ENCODE measurements around the gene COL4A3. TPM values are rescaled to one million over a fixed set of nuclear protein-coding genes. Genes with fewer than 3 reads are reported as not detected.

Gene COL4A3
- total and polyA plus RNA-seq, 9 of the 15 experiments (the other 6 are each of a cell fraction or from before 2014, with no cell fraction given): not detected

DNA sequence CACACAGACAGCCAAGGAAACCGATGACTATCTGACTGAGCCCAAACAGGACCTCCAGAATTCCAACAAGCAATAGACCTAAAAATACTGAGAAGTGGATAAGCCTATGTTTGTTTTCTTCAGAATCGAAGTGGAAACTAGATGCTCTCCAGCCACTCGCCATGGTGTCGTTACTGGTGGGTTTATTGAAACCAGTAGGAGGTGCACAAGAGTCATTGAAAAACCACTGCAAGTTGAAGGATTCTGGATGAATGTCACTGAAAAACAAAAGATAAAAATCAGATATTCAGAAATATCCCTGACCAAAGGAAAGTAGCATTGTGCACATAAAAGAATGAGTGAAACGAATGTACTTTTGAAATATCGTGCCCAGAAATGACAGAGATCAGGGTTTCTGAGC is 199.3 kb downstream of the COL4A3 start:
- POLR2A ChIA-PET: no interaction called here
- Histone ChIP-seq H3K36me3 (ENCODE audit: control insufficient read depth, insufficient read depth, low read length) (peaks cover 7% of the 10 kb centered on the region; the same call in 2 of the 3 replicates), H3K9me3 (replicated peaks; ENCODE audit: control insufficient read depth, insufficient read depth, low read depth, low read length) (no peaks in the 10 kb centered on the region), H2AFZ (ENCODE audit: low read depth, low read length) (no peak overlapping the region), H3K27me3 (ENCODE audit: control insufficient read depth in 2 of 2, insufficient read depth in 2 of 2, low read length in 2 of 2) (no peaks in the 10 kb centered on the region; a peak in 1 of 5 replicates), H3K4me2 (ENCODE audit: insufficient read depth, low read length) (no peak overlapping the region), H4K20me1 (replicated peaks; ENCODE audit: control insufficient read depth, insufficient read depth, low read length) (no peaks in the 10 kb centered on the region), H3K9ac (ENCODE audit: insufficient read depth in 1 of 2, low read depth in 2 of 2, low read length in 2 of 2) (no peak overlapping the region), H3K9me1 (ENCODE audit: control insufficient read depth, insufficient read depth, low read length) (no peaks in the 10 kb centered on the region), H3K27ac (ENCODE audit: extremely low read depth, low read depth, low read length) (no peak overlapping the region), H3K4me3 (no peak overlapping the region), H3K4me1 (replicated peaks in 1 of 2; ENCODE audit: control insufficient read depth in 2 of 2, insufficient read depth in 2 of 2, low read length in 2 of 2) (no peaks in the 10 kb centered on the region), H3K79me2 (ENCODE audit: control insufficient read depth, insufficient read depth, low read length) (no peaks in the 10 kb centered on the region)
- CTCF ChIA-PET (ENCODE audit: low intra/inter-chr PET ratio): interaction anchor here (0.6 kb wide), 1 partner anchor 402 kb away, joined by 4 read pairs; no protein-coding TSS in a partner anchor
- in situ Hi-C loops (cut with MboI) (no loop called here), intact Hi-C loops (cut with micrococcal nuclease) (loop anchor here (2.0 kb wide), 1 partner anchor 403 kb away; no protein-coding TSS in a partner anchor)
- no TSS peak for BruUV-seq (replicated peaks)
- FAIRE-seq: no peak
- ATAC-seq: peak; percentile 80
- peak in 2 of 4 experiments; percentile 7 to 44 for DNase-seq (ENCODE audit: extremely low read depth in 1 of 4, low spot score in 3 of 4)
- WGBS (ENCODE audit: insufficient coverage, low coverage, missing lambda C conversion rate): 15% methylated on average over 6 of the region's 6 CpGs
- TF ChIP-seq, protein P1, sequence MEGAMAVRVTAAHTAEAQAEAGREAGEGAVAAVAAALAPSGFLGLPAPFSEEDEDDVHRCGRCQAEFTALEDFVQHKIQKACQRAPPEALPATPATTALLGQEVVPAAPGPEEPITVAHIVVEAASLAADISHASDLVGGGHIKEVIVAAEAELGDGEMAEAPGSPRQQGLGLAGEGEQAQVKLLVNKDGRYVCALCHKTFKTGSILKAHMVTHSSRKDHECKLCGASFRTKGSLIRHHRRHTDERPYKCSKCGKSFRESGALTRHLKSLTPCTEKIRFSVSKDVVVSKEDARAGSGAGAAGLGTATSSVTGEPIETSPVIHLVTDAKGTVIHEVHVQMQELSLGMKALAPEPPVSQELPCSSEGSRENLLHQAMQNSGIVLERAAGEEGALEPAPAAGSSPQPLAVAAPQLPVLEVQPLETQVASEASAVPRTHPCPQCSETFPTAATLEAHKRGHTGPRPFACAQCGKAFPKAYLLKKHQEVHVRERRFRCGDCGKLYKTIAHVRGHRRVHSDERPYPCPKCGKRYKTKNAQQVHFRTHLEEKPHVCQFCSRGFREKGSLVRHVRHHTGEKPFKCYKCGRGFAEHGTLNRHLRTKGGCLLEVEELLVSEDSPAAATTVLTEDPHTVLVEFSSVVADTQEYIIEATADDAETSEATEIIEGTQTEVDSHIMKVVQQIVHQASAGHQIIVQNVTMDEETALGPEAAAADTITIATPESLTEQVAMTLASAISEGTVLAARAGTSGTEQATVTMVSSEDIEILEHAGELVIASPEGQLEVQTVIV (CRISPR knock-in tag; IDR thresholded peaks at IDR 0.05; ENCODE audit: borderline replicate concordance): no peak
- TF ChIP-seq LARP7 (IDR thresholded peaks at IDR 0.05): no peak
- TF ChIP-seq, protein P2, sequence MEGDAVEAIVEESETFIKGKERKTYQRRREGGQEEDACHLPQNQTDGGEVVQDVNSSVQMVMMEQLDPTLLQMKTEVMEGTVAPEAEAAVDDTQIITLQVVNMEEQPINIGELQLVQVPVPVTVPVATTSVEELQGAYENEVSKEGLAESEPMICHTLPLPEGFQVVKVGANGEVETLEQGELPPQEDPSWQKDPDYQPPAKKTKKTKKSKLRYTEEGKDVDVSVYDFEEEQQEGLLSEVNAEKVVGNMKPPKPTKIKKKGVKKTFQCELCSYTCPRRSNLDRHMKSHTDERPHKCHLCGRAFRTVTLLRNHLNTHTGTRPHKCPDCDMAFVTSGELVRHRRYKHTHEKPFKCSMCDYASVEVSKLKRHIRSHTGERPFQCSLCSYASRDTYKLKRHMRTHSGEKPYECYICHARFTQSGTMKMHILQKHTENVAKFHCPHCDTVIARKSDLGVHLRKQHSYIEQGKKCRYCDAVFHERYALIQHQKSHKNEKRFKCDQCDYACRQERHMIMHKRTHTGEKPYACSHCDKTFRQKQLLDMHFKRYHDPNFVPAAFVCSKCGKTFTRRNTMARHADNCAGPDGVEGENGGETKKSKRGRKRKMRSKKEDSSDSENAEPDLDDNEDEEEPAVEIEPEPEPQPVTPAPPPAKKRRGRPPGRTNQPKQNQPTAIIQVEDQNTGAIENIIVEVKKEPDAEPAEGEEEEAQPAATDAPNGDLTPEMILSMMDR (IDR thresholded peaks at IDR 0.05 in 2 of 3, conservative IDR thresholded peaks at IDR 0.05 in 1 of 3; ENCODE audit: insufficient read depth in 2 of 3, low read depth in 1 of 3, low read length in 3 of 3): peak; percentile 47 to 62 (median 57); a peak in 5 of 6 replicates
- TF ChIP-seq, protein P3, sequence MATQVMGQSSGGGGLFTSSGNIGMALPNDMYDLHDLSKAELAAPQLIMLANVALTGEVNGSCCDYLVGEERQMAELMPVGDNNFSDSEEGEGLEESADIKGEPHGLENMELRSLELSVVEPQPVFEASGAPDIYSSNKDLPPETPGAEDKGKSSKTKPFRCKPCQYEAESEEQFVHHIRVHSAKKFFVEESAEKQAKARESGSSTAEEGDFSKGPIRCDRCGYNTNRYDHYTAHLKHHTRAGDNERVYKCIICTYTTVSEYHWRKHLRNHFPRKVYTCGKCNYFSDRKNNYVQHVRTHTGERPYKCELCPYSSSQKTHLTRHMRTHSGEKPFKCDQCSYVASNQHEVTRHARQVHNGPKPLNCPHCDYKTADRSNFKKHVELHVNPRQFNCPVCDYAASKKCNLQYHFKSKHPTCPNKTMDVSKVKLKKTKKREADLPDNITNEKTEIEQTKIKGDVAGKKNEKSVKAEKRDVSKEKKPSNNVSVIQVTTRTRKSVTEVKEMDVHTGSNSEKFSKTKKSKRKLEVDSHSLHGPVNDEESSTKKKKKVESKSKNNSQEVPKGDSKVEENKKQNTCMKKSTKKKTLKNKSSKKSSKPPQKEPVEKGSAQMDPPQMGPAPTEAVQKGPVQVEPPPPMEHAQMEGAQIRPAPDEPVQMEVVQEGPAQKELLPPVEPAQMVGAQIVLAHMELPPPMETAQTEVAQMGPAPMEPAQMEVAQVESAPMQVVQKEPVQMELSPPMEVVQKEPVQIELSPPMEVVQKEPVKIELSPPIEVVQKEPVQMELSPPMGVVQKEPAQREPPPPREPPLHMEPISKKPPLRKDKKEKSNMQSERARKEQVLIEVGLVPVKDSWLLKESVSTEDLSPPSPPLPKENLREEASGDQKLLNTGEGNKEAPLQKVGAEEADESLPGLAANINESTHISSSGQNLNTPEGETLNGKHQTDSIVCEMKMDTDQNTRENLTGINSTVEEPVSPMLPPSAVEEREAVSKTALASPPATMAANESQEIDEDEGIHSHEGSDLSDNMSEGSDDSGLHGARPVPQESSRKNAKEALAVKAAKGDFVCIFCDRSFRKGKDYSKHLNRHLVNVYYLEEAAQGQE (IDR thresholded peaks at IDR 0.05; ENCODE audit: borderline replicate concordance): peak; percentile 22; the same call in 1 of the 2 replicates
- TF ChIP-seq, protein P3 (CRISPR knock-in tag; IDR thresholded peaks at IDR 0.05; ENCODE audit: low read depth): no peak
- peak; percentile 50 to 64; a peak in 3 of 4 replicates for TF ChIP-seq RAD21 (CRISPR knock-in tag; conservative IDR thresholded peaks at IDR 0.05 in 1 of 2, IDR thresholded peaks at IDR 0.05 in 1 of 2)
- TF ChIP-seq ZNF764 (CRISPR knock-in tag; IDR thresholded peaks at IDR 0.05; ENCODE audit: low read depth): peak; percentile 92

Data from K562 (cell line).